K562 (cell line): ENCODE measurements around the gene PDE3A.

ENCODE experiments used
- CTCF ChIP-seq, 3 experiments: IDR thresholded peaks in 2 of 3; conservative IDR thresholded peaks in 1 of 3; 2 replicates each; pipeline ENCODE4 v1.5.1; 2011 to 2012; ENCODE audit warnings: low read length in 3 of 3, mild to moderate bottlenecking in 3 of 3, control low read depth in 2 of 3, improper control_type of control experiment in 1 of 3, inconsistent platforms in 1 of 3, low read depth in 1 of 3, mixed read lengths in 1 of 3, moderate library complexity in 1 of 3; ENCODE audit not compliant: insufficient read depth in 2 of 3
- E2F5 ChIP-seq: sonication (generic); formaldehyde crosslinking; IDR thresholded peaks from 2 replicates; pipeline ENCODE4 v1.8.0; 2022; ENCODE audit warnings: mild to moderate bottlenecking, missing genetic modification reagents
- ELK1 ChIP-seq: sonication (generic); formaldehyde crosslinking; IDR thresholded peaks from 2 replicates; pipeline ENCODE4 v1.8.1; 2022; ENCODE audit warnings: missing genetic modification reagents
- ETV6 ChIP-seq, 3 experiments: fragments of 150-350 bp in 1 of 3; sonication (generic) in 1 of 3; formaldehyde crosslinking in 1 of 3; IDR thresholded peaks; 2 replicates each; pipeline versions ENCODE4 v1.6.1 to v1.8.0; 2014 to 2022; ENCODE audit warnings: borderline replicate concordance in 2 of 3, low read depth in 2 of 3, antibody characterized with exemption in 1 of 3, low read length in 1 of 3, mild to moderate bottlenecking in 1 of 3, missing genetic modification reagents in 1 of 3
- HIVEP1 ChIP-seq: fragments of 250-450 bp; sonication (Bioruptor Pico); IDR thresholded peaks from 2 replicates; pipeline ENCODE4 v1.4.0; 2020; ENCODE audit warnings: mild to moderate bottlenecking
- NR2C2 ChIP-seq, 2 experiments: fragments of 200-800 bp in 1 of 2; sonication (Bioruptor generic) in 1 of 2; sonication (generic) in 1 of 2; formaldehyde crosslinking in 1 of 2; IDR thresholded peaks; 2 replicates each; pipeline versions ENCODE4 v1.6.1 to v1.8.0; 2016 to 2022; ENCODE audit warnings: mild to moderate bottlenecking in 1 of 2, missing compliant biosample characterization in 1 of 2, missing genetic modification characterization in 1 of 2, missing genetic modification reagents in 1 of 2
- SRF ChIP-seq, 2 experiments: fragments of 250-450, 450-650 bp in 1 of 2; sonication (Bioruptor Pico) in 1 of 2; sonication (generic) in 1 of 2; formaldehyde crosslinking; IDR thresholded peaks; 2 replicates each; pipeline versions ENCODE4 v1.5.0 to v1.5.1; 2020 to 2022; ENCODE audit warnings: mild to moderate bottlenecking in 1 of 2, missing genetic modification reagents in 1 of 2
- TCF7L2 ChIP-seq: fragments of 150-350 bp; IDR thresholded peaks from 2 replicates; pipeline ENCODE4 v1.6.1; 2016; ENCODE audit warnings: low read depth, mild to moderate bottlenecking, low read length, moderate library complexity
- ZNF24 ChIP-seq: fragments of 450-650 bp; IDR thresholded peaks from 2 replicates; pipeline ENCODE4 v1.6.1; 2016

- TF ChIP-seq NR2C2 (CRISPR knock-in tag; IDR thresholded peaks at IDR 0.05) (no peak), NR2C2 (tag; IDR thresholded peaks at IDR 0.05) (no peak), ZNF24 (no peak), SRF (CRISPR knock-in tag; IDR thresholded peaks at IDR 0.05) (no peak), TCF7L2 (no peak), ELK1 (no peak), CTCF (IDR thresholded peaks at IDR 0.05 in 2 of 3, conservative IDR thresholded peaks at IDR 0.05 in 1 of 3; ENCODE audit: insufficient read depth in 2 of 3, low read depth in 1 of 3, low read length in 3 of 3) (no peak), ETV6 (IDR thresholded peaks at IDR 0.05; ENCODE audit: borderline replicate concordance in 1 of 2, low read depth in 2 of 2, low read length in 1 of 2) (no peak), ETV6 (CRISPR knock-in tag; IDR thresholded peaks at IDR 0.05; ENCODE audit: borderline replicate concordance) (no peak), HIVEP1 (CRISPR knock-in tag) (no peak), E2F5 (CRISPR knock-in tag) (no peak)
These were observed 24.0 kb downstream of the PDE3A start for GRCh38 chr12:20392339-20392738.
